H1 (cell line): ENCODE results near the gene SPEF2. TPM values are rescaled to one million over a fixed set of nuclear protein-coding genes. Genes with fewer than 3 reads are reported as not detected.

Source experiments
- CTCF ChIA-PET: fragments of 300-600 bp; sonication (Branson Sonifier 250); formaldehyde crosslinking; loops from one replicate; lab custom pipeline; 2021; ENCODE audit not compliant: partially characterized antibody; lab: Charles Lee
- POLR2A ChIA-PET: fragments of 300-600 bp; sonication (Branson Sonifier 250); formaldehyde crosslinking; loops from one replicate; lab custom pipeline; 2021; ENCODE audit warnings: inconsistent platforms; ENCODE audit not compliant: partially characterized antibody; lab: Charles Lee
- DNase-seq, 2 experiments: peaks; one replicate each; pipeline versions ENCODE4 v3.0.0 to v3.0.0-alpha.2; 2010 to 2022; ENCODE audit warnings: low spot score in 2 of 2, low read depth in 1 of 2, mixed read lengths in 1 of 2
- FAIRE-seq: peaks from 2 replicates; lab custom pipeline; 2011; peaks lifted over from hg19 to GRCh38; lab: Jason Lieb, UNC
- H2AFZ ChIP-seq: 2 replicates; pipeline ENCODE4 v1.8.1; 2012; ENCODE audit warnings: low read length, inconsistent platforms
- H2AK5ac ChIP-seq: 2 replicates; pipeline ENCODE4 v1.6.1; 2013; ENCODE audit warnings: low read depth, low read length
- H2BK120ac ChIP-seq: replicated peaks from 2 replicates; pipeline ENCODE3; 2013; ENCODE audit warnings: low read depth, low read length, inconsistent platforms
- H2BK12ac ChIP-seq: 2 replicates; pipeline ENCODE4 v1.6.1; 2013; ENCODE audit warnings: low read depth, low read length
- H2BK15ac ChIP-seq: 2 replicates; pipeline ENCODE4 v1.6.1; 2013; ENCODE audit warnings: low read length
- H2BK20ac ChIP-seq: 2 replicates; pipeline ENCODE4 v1.6.1; 2013; ENCODE audit warnings: low read length
- H2BK5ac ChIP-seq: 2 replicates; pipeline ENCODE4 v1.6.1; 2013; ENCODE audit warnings: low read depth, low read length
- H3K14ac ChIP-seq: 2 replicates; pipeline ENCODE4 v1.6.1; 2013; ENCODE audit warnings: inconsistent platforms; ENCODE audit not compliant: insufficient read length
- H3K18ac ChIP-seq: 2 replicates; pipeline ENCODE4 v1.6.1; 2013; ENCODE audit warnings: low read length; ENCODE audit errors: extremely low read depth
- H3K23ac ChIP-seq: 2 replicates; pipeline ENCODE4 v1.6.1; 2013; ENCODE audit warnings: inconsistent platforms; ENCODE audit not compliant: insufficient read length
- H3K23me2 ChIP-seq: 2 replicates; pipeline ENCODE4 v1.6.1; 2013; ENCODE audit warnings: low read depth, low read length
- H3K27ac ChIP-seq: 2 replicates; pipeline ENCODE4 v1.6.1; 2011; ENCODE audit warnings: low read depth, low read length, inconsistent platforms
- H3K27me3 ChIP-seq, 4 experiments: replicated peaks in 1 of 4; 1 replicate in 1 of 4; 2 replicates in 3 of 4; pipeline versions ENCODE4 v1.6.1 to v1.8.1; 2011 to 2013; ENCODE audit warnings: low read length in 3 of 4, mild to moderate bottlenecking in 3 of 4, inconsistent platforms in 2 of 4, mixed read lengths in 2 of 4, moderate library complexity in 1 of 4; ENCODE audit not compliant: control insufficient read depth in 3 of 4, insufficient read depth in 3 of 4; ENCODE audit errors: extremely low read depth in 1 of 4
- H3K36me3 ChIP-seq, 4 experiments: 2 replicates each; pipeline versions ENCODE4 v1.6.1 to v1.8.1; 2011 to 2013; ENCODE audit warnings: mild to moderate bottlenecking in 4 of 4, low read length in 3 of 4, moderate library complexity in 2 of 4, control low read depth in 1 of 4, inconsistent platforms in 1 of 4; ENCODE audit not compliant: insufficient read depth in 4 of 4, control insufficient read depth in 2 of 4
- H3K4ac ChIP-seq: replicated peaks from 2 replicates; pipeline ENCODE3; 2013; ENCODE audit warnings: low read length, low read depth, mixed read lengths, inconsistent platforms; ENCODE audit not compliant: insufficient read length
- H3K4me1 ChIP-seq, 4 experiments: replicated peaks in 1 of 4; 1 replicate in 1 of 4; 2 replicates in 3 of 4; pipeline versions ENCODE4 v1.6.1 to v1.8.1; 2011 to 2013; ENCODE audit warnings: low read length in 3 of 4, inconsistent platforms in 2 of 4, mixed read lengths in 1 of 4; ENCODE audit not compliant: insufficient read depth in 4 of 4, control insufficient read depth in 3 of 4
- H3K4me2 ChIP-seq, 2 experiments: 2 replicates each; pipeline versions ENCODE4 v1.6.1 to v1.8.1; 2011 to 2013; ENCODE audit warnings: low read depth in 2 of 2, low read length in 2 of 2, control low read depth in 1 of 2, inconsistent platforms in 1 of 2, mild to moderate bottlenecking in 1 of 2; ENCODE audit not compliant: insufficient read depth in 1 of 2
- H3K4me3 ChIP-seq, 4 experiments: fragments of 200-600, 300-600 bp in 1 of 4; sonication (generic), shearing (Covaris generic), sonication (Bioruptor Twin) in 1 of 4; 2 replicates each; pipeline versions ENCODE4 v1.5.1 to v1.8.1; 2011 to 2016; ENCODE audit warnings: low read length in 4 of 4, low read depth in 3 of 4, control low read depth in 2 of 4, inconsistent platforms in 2 of 4, mild to moderate bottlenecking in 2 of 4, mixed read lengths in 1 of 4, moderate library complexity in 1 of 4; ENCODE audit not compliant: insufficient read depth in 2 of 4; ENCODE audit errors: extremely low read depth in 1 of 4
- H3K56ac ChIP-seq: replicated peaks from 2 replicates; pipeline ENCODE3; 2013; ENCODE audit warnings: low read depth, mild to moderate bottlenecking, mixed read lengths, low read length, inconsistent platforms; ENCODE audit not compliant: insufficient read length
- H3K79me1 ChIP-seq: 2 replicates; pipeline ENCODE4 v1.6.1; 2013; ENCODE audit warnings: low read depth, low read length, control low read depth
- H3K79me2 ChIP-seq, 2 experiments: 2 replicates each; pipeline versions ENCODE4 v1.6.1 to v1.8.1; 2012 to 2013; ENCODE audit warnings: low read length in 2 of 2, mild to moderate bottlenecking in 2 of 2, inconsistent platforms in 1 of 2; ENCODE audit not compliant: insufficient read depth in 2 of 2, control insufficient read depth in 1 of 2
- H3K9ac ChIP-seq, 4 experiments: replicated peaks in 1 of 4; 1 replicate in 1 of 4; 2 replicates in 3 of 4; pipeline versions ENCODE4 v1.6.1 to v1.8.1; 2011 to 2013; ENCODE audit warnings: low read depth in 3 of 4, low read length in 3 of 4, control low read depth in 2 of 4, mild to moderate bottlenecking in 2 of 4, moderate library complexity in 2 of 4, inconsistent platforms in 1 of 4; ENCODE audit errors: extremely low read depth in 1 of 4
- H3K9me3 ChIP-seq, 2 experiments: 2 replicates each; pipeline versions ENCODE4 v1.6.1 to v1.8.1; 2012 to 2013; ENCODE audit warnings: mild to moderate bottlenecking in 2 of 2, moderate library complexity in 2 of 2, control low read depth in 1 of 2, inconsistent platforms in 1 of 2, low read depth in 1 of 2, low read length in 1 of 2, mixed read lengths in 1 of 2; ENCODE audit not compliant: insufficient read depth in 2 of 2
- H4K20me1 ChIP-seq, 2 experiments: replicated peaks in 1 of 2; 2 replicates each; pipeline versions ENCODE3 to v1.8.1; 2011 to 2013; ENCODE audit warnings: inconsistent platforms in 2 of 2, low read length in 2 of 2, mild to moderate bottlenecking in 1 of 2; ENCODE audit not compliant: insufficient read depth in 2 of 2, control insufficient read depth in 1 of 2
- H4K5ac ChIP-seq: 2 replicates; pipeline ENCODE4 v1.6.1; 2013; ENCODE audit warnings: low read length, low read depth, mixed read lengths, inconsistent platforms; ENCODE audit not compliant: insufficient read length
- H4K8ac ChIP-seq: 2 replicates; pipeline ENCODE4 v1.8.0; 2013; ENCODE audit warnings: mild to moderate bottlenecking, moderate library complexity, low read length, inconsistent platforms; ENCODE audit not compliant: insufficient read depth; ENCODE audit errors: extremely low read depth
- H4K91ac ChIP-seq: replicated peaks from 2 replicates; pipeline ENCODE3; 2013; ENCODE audit warnings: low read length, mixed read lengths, inconsistent platforms; ENCODE audit not compliant: insufficient read length
- BRCA1 ChIP-seq: IDR thresholded peaks from 2 replicates; pipeline ENCODE4 v1.6.1; 2012; ENCODE audit warnings: low read depth, low read length, improper control_type of control experiment
- CHD2 ChIP-seq: IDR thresholded peaks from 2 replicates; pipeline ENCODE4 v1.6.1; 2012; ENCODE audit warnings: low read length, improper control_type of control experiment
- KDM4A ChIP-seq: IDR thresholded peaks from one replicate; pipeline ENCODE4 v1.7.1; 2012; ENCODE audit warnings: low read depth, mild to moderate bottlenecking, moderate library complexity, low read length, inconsistent platforms; ENCODE audit not compliant: severe bottlenecking
- POU5F1 ChIP-seq: IDR thresholded peaks from 2 replicates; pipeline ENCODE4 v1.6.1; 2011; ENCODE audit warnings: low read depth, mild to moderate bottlenecking, low read length, moderate library complexity
- SIX5 ChIP-seq: IDR thresholded peaks from 2 replicates; pipeline ENCODE4 v1.6.1; 2011; ENCODE audit warnings: mild to moderate bottlenecking, low read depth, low read length
- ZNF274 ChIP-seq: IDR thresholded peaks from 2 replicates; pipeline ENCODE4 v1.7.0; 2012; ENCODE audit warnings: low read length, borderline replicate concordance; ENCODE audit errors: extremely low read depth
- WGBS, 2 experiments: shearing (Covaris generic) in 1 of 2; methylation state at CpG; one replicate each; pipeline versions ENCODE4 v1.1.6 to v1.1.7; 2013 to 2015; ENCODE audit warnings: low lambda C conversion rate in 2 of 2, mixed read lengths in 2 of 2, inconsistent platforms in 1 of 2, low coverage in 1 of 2, missing lambda C conversion rate in 1 of 2; ENCODE audit not compliant: insufficient replicate concordance in 2 of 2, insufficient coverage in 1 of 2, insufficient read length in 1 of 2; ENCODE audit errors: extremely low coverage in 1 of 2, missing lambda C conversion rate in 1 of 2; 5-methylcytosine and 5-hydroxymethylcytosine counted together
- polyA plus RNA-seq, 7 experiments: library from polyadenylated mRNA; depleted of rRNA in 3 of 7; stranded (reverse) in 5 of 7; unstranded in 2 of 7; fragments of >200 nt in 5 of 7; fragments of 200-250 nt in 2 of 7; gene quantifications; 1 replicate in 5 of 7; 2 replicates in 1 of 7; 4 replicates in 1 of 7; pipeline versions ENCODE4 v1.2.1 to v1.2.3, GENCODE V29; 2011 to 2013; ENCODE audit warnings: missing spikeins in 2 of 7, mixed read lengths in 2 of 7
- total RNA-seq: library from RNA; stranded (reverse); fragmentation: NEBNext Ultra II Directional; extraction: Animal tissue kit (Norgen Biotek cat#: 25700); gene quantifications from 2 replicates; pipeline ENCODE4 v1.2.1, GENCODE V29; 2021

Gene SPEF2
- total and polyA plus RNA-seq, 2 of the 8 experiments (the other 6 are each of a cell fraction or from before 2014, with no cell fraction given), result 0.14 to 0.73 TPM

- FAIRE-seq (no peak), DNase-seq (no peak)
- H3K27me3 ChIP-seq, result no peaks in the 10 kb centered on the region
- no peak overlapping the region for H4K8ac ChIP-seq
- no peaks in the 10 kb centered on the region; a peak in 1 of 8 replicates for H3K36me3 ChIP-seq
- no peak overlapping the region for H3K4me2 ChIP-seq
- no peak overlapping the region for H2BK5ac ChIP-seq
- H3K9me3 ChIP-seq, result no peaks in the 10 kb centered on the region
- no peak overlapping the region for H3K4ac ChIP-seq
- H2BK120ac ChIP-seq, result no peak overlapping the region
- no peaks in the 10 kb centered on the region for H3K79me1 ChIP-seq
- TF ChIP-seq SIX5 (no peak), BRCA1 (no peak), CHD2 (no peak), POU5F1 (no peak), KDM4A (no peak), ZNF274 (no peak)
- H3K23me2 ChIP-seq, result no peaks in the 10 kb centered on the region
- ChIA-PET CTCF (interaction anchor here (0.9 to 1.4 kb wide), 2 partner anchors 11 to 85 kb away, joined by 3 read pairs; no protein-coding TSS in a partner anchor), POLR2A (no interaction called here)
- H2AK5ac ChIP-seq, result no peak overlapping the region
- H3K14ac ChIP-seq, result no peak overlapping the region
- no peaks in the 10 kb centered on the region for H4K20me1 ChIP-seq
- no peaks in the 10 kb centered on the region for H3K79me2 ChIP-seq
- H3K56ac ChIP-seq, result no peak overlapping the region
- peaks cover 0 to 7% (median 2%) of the 10 kb centered on the region in 4 experiments; a peak in 3 of 7 replicates for H3K4me1 ChIP-seq
- no peak overlapping the region for H3K4me3 ChIP-seq
- H4K91ac ChIP-seq, result no peak overlapping the region
- WGBS, 2 experiments, result 90% methylated on average over 2 of the region's 2 CpGs; no CpG with 5 or more reads in 1 of the 2 experiments
- H2BK12ac ChIP-seq, result no peak overlapping the region; the same call in 1 of the 2 replicates
- H2AFZ ChIP-seq, result 0 out of 2 replicates have a peak overlapping the region, but pooled peaks have one; percentile 16
- no peak overlapping the region for H3K23ac ChIP-seq
- no peak overlapping the region for H3K9ac ChIP-seq
- H3K27ac ChIP-seq, result no peak overlapping the region
- no peak overlapping the region for H2BK15ac ChIP-seq
- no peak overlapping the region for H2BK20ac ChIP-seq
- H3K18ac ChIP-seq, result no peak overlapping the region
- no peak overlapping the region for H4K5ac ChIP-seq
Observed at GRCh38 chr5:35862126-35862525, 244.5 kb downstream of the SPEF2 start.
